Measurements from ENCODE around the gene CDC42EP3.
A peak's percentile ranks its signal among the peaks of the same experiment; 100 is the strongest.

Gene CDC42EP3

GRCh38 chr2:37683921-37684780 is 12.7 kb upstream of the CDC42EP3 start:
- DNase-seq: peak; percentile 24 to 25

GRCh38 chr2:37683241-37683640 is 11.8 kb upstream of the CDC42EP3 start:
- DNase-seq: no peak

- no peak for DNase-seq
Measured at GRCh38 chr2:37682473-37682872, 11.0 kb upstream of the CDC42EP3 start.

GRCh38 chr2:37681587-37681986 is 10.1 kb upstream of the CDC42EP3 start:
- no peak for DNase-seq

- DNase-seq: no peak
Measured at GRCh38 chr2:37679072-37679695, 7.7 kb upstream of the CDC42EP3 start.

- DNase-seq: no peak
Measured at GRCh38 chr2:37676274-37676673, 4.8 kb upstream of the CDC42EP3 start.

- DNase-seq: peak; percentile 86 to 91
Measured at GRCh38 chr2:37674946-37675345, 3.5 kb upstream of the CDC42EP3 start.

- no peak for DNase-seq
Measured at GRCh38 chr2:37672870-37673184, 1.4 kb upstream of the CDC42EP3 start.

GRCh38 chr2:37672104-37672869 is 845 bp upstream of the CDC42EP3 start:
- peak; percentile 75 to 83 for DNase-seq

- DNase-seq: no peak
Measured at GRCh38 chr2:37671816-37672103, 318 bp upstream of the CDC42EP3 start.

GRCh38 chr2:37670378-37671008 is 949 bp downstream of the CDC42EP3 start:
- no peak for DNase-seq

- peak in 1 of 2 donors; percentile 24 for DNase-seq
Measured at GRCh38 chr2:37669446-37669845, 2.0 kb downstream of the CDC42EP3 start.

- no peak for DNase-seq
Measured at GRCh38 chr2:37667704-37668103, 3.7 kb downstream of the CDC42EP3 start.

- no peak for DNase-seq
Measured at GRCh38 chr2:37666772-37667171, 4.7 kb downstream of the CDC42EP3 start.

GRCh38 chr2:37665604-37666362 is 5.7 kb downstream of the CDC42EP3 start:
- peak in 1 of 2 donors; percentile 48 for DNase-seq

- no peak for DNase-seq
Measured at GRCh38 chr2:37665043-37665442, 6.4 kb downstream of the CDC42EP3 start.

GRCh38 chr2:37664231-37664643 is 7.2 kb downstream of the CDC42EP3 start:
- peak; percentile 85 to 86 for DNase-seq

GRCh38 chr2:37663390-37663789 is 8.1 kb downstream of the CDC42EP3 start:
- DNase-seq: no peak

- DNase-seq: no peak
Measured at GRCh38 chr2:37659723-37660122, 11.7 kb downstream of the CDC42EP3 start.

- DNase-seq: no peak
Measured at GRCh38 chr2:37658682-37659081, 12.8 kb downstream of the CDC42EP3 start.

- DNase-seq: no peak
Measured at GRCh38 chr2:37657471-37657870, 14.0 kb downstream of the CDC42EP3 start.

Data from inflammatory macrophage (primary cell).